ENCODE data around the gene CERS4.
"Not testable (repeated sequence)": the region's sequence is repeated elsewhere in the genome, so short reads cannot be mapped to it uniquely, and the experiment has no call there.

The CERS4 gene

GRCh38 chr19:8244442-8244841 is 35.3 kb downstream of the CERS4 start:
- no peak for DNase-seq

DNA sequence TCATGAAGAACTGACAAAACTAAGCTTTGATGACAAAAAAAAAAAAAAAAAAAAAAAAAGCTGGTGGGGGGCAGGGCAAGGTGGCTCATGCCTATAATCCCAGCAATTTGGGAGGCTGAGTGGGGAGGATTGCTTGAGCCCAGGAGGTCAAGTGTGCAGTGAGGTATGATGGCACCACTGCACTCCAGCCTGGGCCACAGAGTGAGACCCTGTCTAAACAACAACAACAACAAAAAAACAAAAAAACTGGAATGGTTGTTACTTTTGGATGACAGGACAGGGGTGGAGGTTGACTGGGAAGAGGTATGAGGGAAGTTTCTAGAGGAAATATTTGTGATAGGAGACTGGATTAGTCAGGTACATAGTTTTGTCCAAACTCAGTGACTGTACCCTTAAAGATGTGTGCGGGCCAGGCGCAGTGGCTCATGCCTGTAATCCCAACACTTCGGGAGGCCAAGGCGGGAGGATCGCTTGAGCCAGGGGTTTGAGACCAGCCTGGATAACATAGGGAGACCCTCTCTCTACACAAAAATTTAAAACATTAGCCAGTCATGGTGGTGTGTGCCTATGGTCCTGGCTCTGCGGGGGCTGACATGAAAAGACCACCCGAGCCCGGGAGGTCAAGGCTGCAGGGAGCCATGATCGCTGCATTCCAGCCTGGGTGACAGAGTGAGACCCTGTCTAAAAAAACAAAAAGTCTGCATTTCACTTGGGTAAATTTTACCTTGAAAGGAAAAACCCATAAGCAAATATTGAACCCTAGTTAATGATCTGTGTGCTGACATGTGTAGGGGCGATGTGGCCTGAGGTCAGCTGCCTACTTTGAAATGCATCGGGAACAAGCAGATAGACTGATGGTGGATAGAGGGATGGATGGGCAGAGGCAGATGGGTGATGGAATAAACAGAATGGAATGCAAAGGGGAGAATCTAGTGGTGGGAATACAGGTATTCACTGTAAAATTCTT is 37.0 kb downstream of the CERS4 start:
- no peak for DNase-seq

DNA sequence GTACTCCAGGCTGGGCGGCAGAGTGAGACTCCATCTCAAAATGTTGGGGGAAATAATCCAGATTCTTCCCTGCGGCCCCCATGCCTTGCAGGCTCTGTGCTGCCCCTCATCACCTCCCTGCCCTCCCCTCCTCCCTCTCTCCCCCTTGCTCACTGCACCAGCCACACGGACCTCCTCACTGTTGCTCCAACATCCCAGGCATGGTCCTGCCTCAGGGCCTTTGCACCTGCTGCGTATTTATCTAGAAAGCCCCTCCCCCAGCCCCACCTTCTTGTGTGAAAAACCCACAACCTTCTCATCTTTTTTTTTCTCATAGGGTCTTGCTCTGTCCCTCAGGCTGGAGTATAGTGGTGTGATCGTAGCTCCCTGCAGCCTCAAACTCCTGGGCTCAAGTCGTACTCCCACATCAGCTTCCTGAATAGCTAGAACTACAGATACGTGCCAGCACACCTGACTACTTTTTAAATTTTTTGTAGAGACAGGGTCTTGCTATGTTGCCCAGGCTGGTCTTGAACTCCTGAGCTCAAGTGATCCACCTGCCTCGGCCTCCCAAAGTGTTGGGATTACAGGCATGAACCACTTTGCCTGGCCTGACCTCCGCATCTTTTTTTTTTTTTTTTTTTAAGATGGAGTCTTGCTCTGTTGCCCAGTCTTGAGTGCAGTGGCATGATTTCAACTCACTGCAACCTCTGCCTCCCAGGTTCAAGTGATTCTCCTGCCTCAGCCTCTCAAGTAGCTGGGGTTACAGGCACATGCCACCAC is 38.1 kb downstream of the CERS4 start:
- DNase-seq: not testable (repeated sequence)

GRCh38 chr19:8248348-8249328 is 39.5 kb downstream of the CERS4 start:
- DNase-seq: no peak

DNA sequence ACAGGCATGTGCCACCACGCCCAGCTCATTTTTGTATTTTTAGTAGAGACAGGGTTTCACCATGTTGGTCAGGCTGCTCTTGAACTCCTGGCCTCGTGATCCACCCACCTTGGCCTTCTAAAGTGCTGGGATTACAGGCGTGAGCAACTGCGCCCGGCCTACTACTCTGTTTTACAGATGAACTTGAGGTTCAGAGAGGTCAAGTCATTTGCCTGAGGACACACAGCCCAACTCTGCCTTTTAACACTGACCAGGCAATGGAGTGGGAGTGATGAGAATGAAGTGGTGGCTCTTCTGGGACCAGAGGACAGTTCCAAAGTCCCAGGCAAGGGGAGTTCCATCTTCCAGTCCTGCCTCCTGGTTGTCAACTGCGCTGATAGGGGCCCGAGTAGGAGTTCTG is 41.4 kb downstream of the CERS4 start:
- DNase-seq: no peak

DNA sequence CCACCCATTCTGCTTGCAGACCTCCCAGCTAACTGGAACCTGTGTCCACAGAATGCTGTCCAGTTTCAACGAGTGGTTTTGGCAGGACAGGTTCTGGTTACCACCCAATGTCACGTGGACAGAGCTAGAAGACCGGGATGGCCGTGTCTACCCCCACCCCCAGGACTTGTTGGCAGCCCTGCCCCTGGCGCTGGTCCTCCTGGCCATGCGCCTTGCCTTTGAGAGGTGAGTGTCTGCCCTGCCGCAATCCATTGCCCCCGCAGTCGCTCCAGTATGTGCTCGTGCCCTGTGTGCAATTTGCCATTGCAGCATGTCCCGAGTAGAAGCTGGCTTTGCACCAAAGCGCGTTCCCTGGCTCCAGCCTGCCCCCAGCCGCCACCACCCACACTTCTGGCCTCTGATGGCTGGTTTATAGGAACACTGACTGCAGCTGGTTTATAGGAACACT is 41.9 kb downstream of the CERS4 start:
- DNase-seq: no peak

GRCh38 chr19:8252922-8253589 is 43.9 kb downstream of the CERS4 start:
- DNase-seq: peak; percentile 34 to 41

GRCh38 chr19:8253678-8254077 is 44.5 kb downstream of the CERS4 start:
- no peak for DNase-seq

- DNase-seq: no peak
These were observed 45.3 kb downstream of the CERS4 start for GRCh38 chr19:8254286-8255001.

GRCh38 chr19:8255426-8256125 is 46.4 kb downstream of the CERS4 start:
- no peak for DNase-seq

GRCh38 chr19:8256276-8257051 is 47.3 kb downstream of the CERS4 start:
- no peak for DNase-seq

- no peak for DNase-seq
These were observed 47.9 kb downstream of the CERS4 start for GRCh38 chr19:8257052-8257443.

DNA sequence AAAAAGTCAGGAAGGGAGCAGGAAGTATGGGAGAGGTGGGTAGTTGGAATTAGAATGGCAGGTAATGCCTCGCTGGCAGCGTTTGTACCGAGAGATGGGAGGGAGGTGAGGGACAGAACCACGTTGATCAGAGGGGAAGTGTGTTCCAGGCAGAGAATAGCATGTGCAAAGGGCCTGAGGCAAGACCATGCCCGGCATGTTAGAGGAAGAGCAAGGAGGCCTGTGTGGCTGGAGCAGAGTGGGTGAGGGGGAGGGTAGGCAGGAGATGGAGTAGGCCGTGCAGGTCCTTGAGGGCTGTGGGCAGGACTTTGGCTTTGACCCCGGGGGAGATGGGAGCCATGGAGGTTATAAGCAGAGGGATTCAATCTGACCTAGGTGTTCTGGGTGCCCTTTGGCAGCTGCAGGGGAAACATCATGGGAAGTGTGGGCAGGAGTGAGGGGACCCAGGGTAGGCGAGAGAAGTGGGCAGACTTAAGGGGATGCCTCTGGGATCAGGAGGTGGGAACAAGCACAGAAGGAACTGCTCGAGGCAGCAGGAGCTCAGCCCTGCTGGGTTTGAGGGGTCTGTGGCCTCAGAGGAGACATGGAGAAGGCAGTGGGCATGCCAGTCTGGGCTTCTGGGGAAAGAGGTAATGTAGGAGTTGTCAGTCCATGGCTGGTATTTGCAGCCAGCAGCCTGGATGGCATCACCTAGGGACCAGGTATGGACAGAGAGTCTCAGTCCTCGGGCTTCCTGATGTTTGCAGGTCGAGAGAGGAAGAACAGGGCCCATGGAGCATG is 50.2 kb downstream of the CERS4 start:
- DNase-seq: no peak

DNA sequence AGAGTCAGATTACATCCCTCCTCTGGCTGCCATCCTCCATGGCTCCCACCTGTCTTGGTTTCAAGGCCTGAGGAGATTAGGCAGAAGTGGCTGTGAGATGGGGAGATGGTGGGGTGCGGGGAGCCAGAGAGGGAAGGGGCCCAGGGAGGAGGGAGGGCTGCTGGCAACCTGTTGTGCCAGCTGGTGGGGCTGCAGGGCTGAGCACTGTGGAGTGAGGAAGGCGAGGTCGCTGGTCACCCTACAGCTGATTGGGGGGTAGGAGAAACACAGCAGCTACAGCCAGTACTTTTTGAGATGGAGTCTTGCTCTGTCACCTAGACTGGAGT is 50.7 kb downstream of the CERS4 start:
- DNase-seq: no peak

DNA sequence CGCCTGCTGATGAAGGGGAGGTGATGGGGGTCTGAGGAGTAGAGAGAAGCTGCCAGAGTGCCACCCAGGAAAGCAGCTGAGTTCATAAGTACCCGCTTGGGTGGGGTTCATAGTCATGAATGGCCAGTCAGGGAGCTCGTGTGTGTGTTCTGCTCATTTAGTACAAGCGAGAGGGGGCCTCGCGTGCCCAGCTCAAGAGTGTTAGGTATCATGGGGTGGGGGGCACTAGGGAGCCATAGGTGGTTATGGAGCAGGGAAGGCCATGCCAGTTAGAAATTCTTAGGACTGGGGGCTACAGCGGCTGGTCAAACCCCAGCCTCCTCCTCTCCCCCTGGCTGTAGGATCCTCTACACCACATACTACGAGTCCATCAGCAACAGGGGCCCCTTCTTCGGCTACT is 52.2 kb downstream of the CERS4 start:
- no peak for DNase-seq

GRCh38 chr19:8261881-8262280 is 52.7 kb downstream of the CERS4 start:
- no peak for DNase-seq

- no peak for DNase-seq
These were observed 53.3 kb downstream of the CERS4 start for GRCh38 chr19:8262431-8262830.

- DNase-seq: not testable (repeated sequence)
These were observed 55.1 kb downstream of the CERS4 start for GRCh38 chr19:8264248-8264647.

DNA sequence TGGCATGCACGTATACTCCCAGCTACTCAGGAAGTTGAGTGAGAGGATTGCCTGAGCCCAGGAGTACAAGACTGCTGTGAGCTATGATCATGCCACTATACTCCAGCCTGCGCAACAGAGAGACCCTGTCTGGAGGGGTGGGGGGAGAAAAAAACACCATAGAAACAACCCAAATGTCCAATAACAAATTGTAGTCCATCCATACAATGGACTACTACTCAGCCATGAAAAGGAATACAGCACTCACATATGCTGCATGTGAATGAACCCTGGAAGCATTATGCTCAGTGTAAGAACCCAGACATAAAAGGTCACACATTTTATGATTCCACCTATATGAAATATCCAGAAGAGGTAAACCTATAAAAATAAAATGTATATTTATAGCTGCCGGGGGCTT is 56.7 kb downstream of the CERS4 start:
- DNase-seq: no peak

Data from NCI-H1930 (cell line).